Caco-2 (cell line): ENCODE data around the gene NEK10. TPM values are rescaled to one million over a fixed set of nuclear protein-coding genes. Genes with fewer than 3 reads are reported as not detected.

Experiments used
- BruUV-seq: library from RNA; stranded (reverse); fragments of 400-500 nt; replicated peaks from 2 replicates; lab custom pipeline; 2021; lab: Mats Ljungman, UMichigan
- CTCF ChIA-PET: fragments of 300-600 bp; sonication (Branson Sonifier 250); formaldehyde crosslinking; loops from one replicate; lab custom pipeline; 2022; ENCODE audit warnings: antibody characterized with exemption; lab: Charles Lee
- POLR2A ChIA-PET: fragments of 300-600 bp; sonication (Branson Sonifier 250); formaldehyde crosslinking; loops from one replicate; lab custom pipeline; 2022; ENCODE audit warnings: antibody characterized with exemption; lab: Charles Lee
- DNase-seq, 2 experiments: peaks; one replicate each; pipeline versions ENCODE4 v3.0.0 to v3.0.0-alpha.2; 2020 to 2022
- H3K27me3 ChIP-seq: replicated peaks from 2 replicates; pipeline ENCODE4 v1.6.0; 2011; ENCODE audit warnings: low read length; ENCODE audit not compliant: control insufficient read depth, insufficient read depth
- H3K36me3 ChIP-seq: 2 replicates; pipeline ENCODE4 v1.5.1; 2011; ENCODE audit warnings: low read length; ENCODE audit not compliant: control insufficient read depth, insufficient read depth
- H3K4me1 ChIP-seq: fragments of 250-450 bp; sonication (Bioruptor Pico); 2 replicates; pipeline ENCODE4 v1.5.1; 2020; ENCODE audit warnings: mild to moderate bottlenecking
- H3K4me3 ChIP-seq: 2 replicates; pipeline ENCODE4 v1.5.1; 2011; ENCODE audit warnings: low read depth, mild to moderate bottlenecking, control low read depth, low read length
- H3K9me3 ChIP-seq: fragments of 250-450 bp; sonication (Bioruptor Pico); 2 replicates; pipeline ENCODE4 v1.5.1; 2020; ENCODE audit warnings: mild to moderate bottlenecking, moderate library complexity
- H3K27ac Mint-ChIP-seq: one replicate; pipeline ENCODE4 v1.8.0; 2022; ENCODE audit warnings: mixed read lengths; ENCODE audit not compliant: unreplicated experiment
- H3K27me3 Mint-ChIP-seq: one replicate; pipeline ENCODE4 v1.8.0; 2022; ENCODE audit warnings: mixed read lengths; ENCODE audit not compliant: insufficient read depth, unreplicated experiment
- H3K36me3 Mint-ChIP-seq: one replicate; pipeline ENCODE4 v1.8.0; 2022; ENCODE audit warnings: mild to moderate bottlenecking, mixed read lengths; ENCODE audit not compliant: insufficient read depth, unreplicated experiment
- H3K4me1 Mint-ChIP-seq: one replicate; pipeline ENCODE4 v1.8.0; 2022; ENCODE audit warnings: low read depth, mixed read lengths; ENCODE audit not compliant: unreplicated experiment
- H3K4me3 Mint-ChIP-seq: one replicate; pipeline ENCODE4 v1.8.0; 2022; ENCODE audit warnings: mild to moderate bottlenecking, moderate library complexity, mixed read lengths; ENCODE audit not compliant: unreplicated experiment
- H3K9me3 Mint-ChIP-seq: one replicate; pipeline ENCODE4 v1.8.0; 2022; ENCODE audit warnings: mixed read lengths; ENCODE audit not compliant: unreplicated experiment
- intact Hi-C: fragments of 100-400 bp; cut with micrococcal nuclease; formaldehyde crosslinking; loops from one replicate; pipeline ENCODE4 v1.10.0; 2022; ENCODE audit not compliant: unreplicated experiment
- total RNA-seq: library from RNA; stranded (reverse); gene quantifications from 2 replicates; pipeline ENCODE4 v1.2.3, GENCODE V29; 2022
- TF ChIP-seq, protein P1 (sequence below), 2 experiments: fragments of 200-600 bp in 1 of 2; IDR thresholded peaks; 1 replicate in 1 of 2; 2 replicates in 1 of 2; pipeline versions ENCODE4 v1.5.1 to v1.8.0; 2011 to 2022; ENCODE audit warnings: antibody characterized with exemption in 1 of 2, control low read depth in 1 of 2, inconsistent platforms in 1 of 2, low read depth in 1 of 2, low read length in 1 of 2, mild to moderate bottlenecking in 1 of 2, moderate library complexity in 1 of 2; ENCODE audit not compliant: insufficient read depth in 1 of 2, severe bottlenecking in 1 of 2, unreplicated experiment in 1 of 2

The NEK10 gene
- total RNA-seq, 1 experiment from 2014 or later = 0.39 TPM

DNA sequence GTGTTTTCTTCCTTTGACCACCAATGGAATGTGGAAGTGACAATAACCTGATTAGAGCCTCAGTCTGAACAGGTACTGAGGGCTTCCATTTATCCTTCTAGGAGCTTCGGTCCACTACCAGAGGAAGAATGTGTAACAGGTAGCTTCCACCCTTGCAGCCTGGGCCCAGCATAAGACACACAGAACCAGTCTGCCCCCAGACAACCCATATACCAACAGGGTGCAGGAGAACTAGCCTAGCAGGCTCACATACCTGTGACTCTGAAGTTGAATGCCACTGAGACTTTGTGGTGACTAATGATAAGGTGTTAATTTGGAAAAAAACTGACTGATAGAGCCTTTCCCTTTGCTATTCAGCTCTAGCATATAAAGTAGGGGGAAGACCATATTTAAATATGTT, 166.2 kb downstream of the NEK10 start:
- H3K4me1 Mint-ChIP-seq = no peaks in the 10 kb centered on the region
- TF ChIP-seq, protein P1, sequence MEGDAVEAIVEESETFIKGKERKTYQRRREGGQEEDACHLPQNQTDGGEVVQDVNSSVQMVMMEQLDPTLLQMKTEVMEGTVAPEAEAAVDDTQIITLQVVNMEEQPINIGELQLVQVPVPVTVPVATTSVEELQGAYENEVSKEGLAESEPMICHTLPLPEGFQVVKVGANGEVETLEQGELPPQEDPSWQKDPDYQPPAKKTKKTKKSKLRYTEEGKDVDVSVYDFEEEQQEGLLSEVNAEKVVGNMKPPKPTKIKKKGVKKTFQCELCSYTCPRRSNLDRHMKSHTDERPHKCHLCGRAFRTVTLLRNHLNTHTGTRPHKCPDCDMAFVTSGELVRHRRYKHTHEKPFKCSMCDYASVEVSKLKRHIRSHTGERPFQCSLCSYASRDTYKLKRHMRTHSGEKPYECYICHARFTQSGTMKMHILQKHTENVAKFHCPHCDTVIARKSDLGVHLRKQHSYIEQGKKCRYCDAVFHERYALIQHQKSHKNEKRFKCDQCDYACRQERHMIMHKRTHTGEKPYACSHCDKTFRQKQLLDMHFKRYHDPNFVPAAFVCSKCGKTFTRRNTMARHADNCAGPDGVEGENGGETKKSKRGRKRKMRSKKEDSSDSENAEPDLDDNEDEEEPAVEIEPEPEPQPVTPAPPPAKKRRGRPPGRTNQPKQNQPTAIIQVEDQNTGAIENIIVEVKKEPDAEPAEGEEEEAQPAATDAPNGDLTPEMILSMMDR (IDR thresholded peaks at IDR 0.05; ENCODE audit: insufficient read depth in 1 of 2, low read depth in 1 of 2, low read length in 1 of 2, severe bottlenecking in 1 of 2, unreplicated experiment in 1 of 2) = no peak
- Histone ChIP-seq H3K27me3 (no peaks in the 10 kb centered on the region), H3K36me3 (no peaks in the 10 kb centered on the region), H3K9me3 (no peaks in the 10 kb centered on the region), H3K4me1 (no peaks in the 10 kb centered on the region), H3K4me3 (no peak overlapping the region)
- H3K27me3 Mint-ChIP-seq = no peaks in the 10 kb centered on the region
- DNase-seq = no peak
- no peak overlapping the region for H3K27ac Mint-ChIP-seq
- peaks cover 3% of the 10 kb centered on the region for H3K9me3 Mint-ChIP-seq
- BruUV-seq = no TSS peak
- POLR2A ChIA-PET = no interaction called here
- intact Hi-C loops = no loop called here
- CTCF ChIA-PET = no interaction called here
- H3K36me3 Mint-ChIP-seq = no peaks in the 10 kb centered on the region
- no peak overlapping the region for H3K4me3 Mint-ChIP-seq

DNA sequence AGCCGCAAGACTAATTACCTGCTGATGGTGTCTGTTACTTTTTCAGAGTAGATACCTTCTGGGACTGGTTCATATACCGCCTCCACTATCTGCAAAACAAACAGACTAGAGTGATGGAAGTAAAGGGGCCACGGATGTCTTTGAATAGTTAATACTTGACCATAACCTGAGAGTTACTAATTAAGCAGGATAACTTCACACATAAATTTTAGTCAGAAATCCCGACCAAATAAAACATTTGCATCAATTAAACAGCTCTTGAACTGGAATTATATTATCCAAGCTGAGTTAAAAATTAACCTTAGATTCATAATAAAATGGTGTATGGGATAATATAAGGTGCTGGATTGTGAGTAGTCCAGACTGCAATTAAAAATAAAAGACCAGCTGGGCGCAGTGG, 167.7 kb downstream of the NEK10 start:
- no peaks in the 10 kb centered on the region for H3K9me3 ChIP-seq
- no peaks in the 10 kb centered on the region for H3K4me1 ChIP-seq
- POLR2A ChIA-PET = no interaction called here
- CTCF ChIA-PET = no interaction called here
- Mint-ChIP-seq H3K4me3 (no peak overlapping the region), H3K9me3 (peaks cover 7% of the 10 kb centered on the region), H3K27ac (no peak overlapping the region), H3K27me3 (no peaks in the 10 kb centered on the region), H3K36me3 (no peaks in the 10 kb centered on the region), H3K4me1 (no peaks in the 10 kb centered on the region)
- no peak overlapping the region for H3K4me3 ChIP-seq
- H3K27me3 ChIP-seq = no peaks in the 10 kb centered on the region
- H3K36me3 ChIP-seq = no peaks in the 10 kb centered on the region
- intact Hi-C loops = no loop called here
- no peak for DNase-seq
- no TSS peak for BruUV-seq
- TF ChIP-seq, protein P1 (IDR thresholded peaks at IDR 0.05; ENCODE audit: insufficient read depth in 1 of 2, low read depth in 1 of 2, low read length in 1 of 2, severe bottlenecking in 1 of 2, unreplicated experiment in 1 of 2) = no peak

DNA sequence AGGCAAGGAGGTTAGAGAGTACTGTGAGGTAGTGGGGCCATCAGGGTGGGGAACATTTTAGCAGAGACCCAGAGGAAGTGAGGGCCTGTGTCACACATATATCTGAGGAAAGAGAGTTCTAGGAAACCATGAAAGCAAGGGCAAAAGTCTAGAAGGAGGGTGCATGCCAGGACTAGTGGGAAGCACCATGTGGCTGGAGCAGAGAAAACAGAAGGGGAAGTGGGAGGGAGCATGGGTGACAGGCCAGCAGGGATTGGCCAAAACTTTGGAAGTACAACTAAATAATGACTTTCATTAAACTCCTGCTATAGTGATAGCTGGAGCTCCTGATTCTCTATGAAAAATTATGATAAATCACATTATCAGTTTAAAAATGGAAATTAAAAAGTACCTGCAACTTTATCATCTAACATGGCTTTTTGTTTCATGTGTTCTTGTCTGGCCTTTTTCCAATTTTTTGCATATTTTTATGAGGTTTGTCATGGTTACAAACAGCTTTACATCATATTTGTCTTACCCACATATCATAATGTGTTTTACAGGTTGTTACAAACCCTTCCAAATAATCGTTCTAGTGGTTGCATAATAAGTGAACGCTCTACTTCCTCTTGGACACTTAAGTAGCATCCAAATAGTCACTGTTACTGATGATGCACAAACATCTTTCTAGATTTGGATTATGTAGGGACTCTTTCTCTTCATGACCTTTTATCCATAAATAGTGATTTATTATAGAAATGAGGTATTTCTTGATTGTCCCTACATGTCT, 168.3 kb downstream of the NEK10 start:
- Mint-ChIP-seq H3K9me3 (peaks cover 7% of the 10 kb centered on the region), H3K27me3 (no peaks in the 10 kb centered on the region), H3K4me3 (no peak overlapping the region), H3K4me1 (no peaks in the 10 kb centered on the region), H3K27ac (no peak overlapping the region), H3K36me3 (no peaks in the 10 kb centered on the region)
- no peaks in the 10 kb centered on the region for H3K36me3 ChIP-seq
- no peaks in the 10 kb centered on the region for H3K4me1 ChIP-seq
- no peaks in the 10 kb centered on the region for H3K9me3 ChIP-seq
- no peaks in the 10 kb centered on the region for H3K27me3 ChIP-seq
- BruUV-seq = no TSS peak
- intact Hi-C loops = no loop called here
- TF ChIP-seq, protein P1 (IDR thresholded peaks at IDR 0.05; ENCODE audit: insufficient read depth in 1 of 2, low read depth in 1 of 2, low read length in 1 of 2, severe bottlenecking in 1 of 2, unreplicated experiment in 1 of 2) = no peak
- H3K4me3 ChIP-seq = no peak overlapping the region
- CTCF ChIA-PET = no interaction called here
- POLR2A ChIA-PET = no interaction called here
- no peak for DNase-seq
